DMS53 treated with DMSO at 0.1 percent for 48 hours (cell line): ENCODE results near the gene SLC22A1.

Experiments used
- DNase-seq: peaks from one replicate; lab custom pipeline; 2025; ENCODE audit not compliant: unreplicated experiment; lab: John Stamatoyannopoulos, UW

Gene SLC22A1

GRCh38 chr6:160170018-160170680 lies 48.5 kb downstream of the SLC22A1 start:
- no peak for DNase-seq

- DNase-seq = no peak
Observed at GRCh38 chr6:160172704-160173103, 51.1 kb downstream of the SLC22A1 start.

DNA sequence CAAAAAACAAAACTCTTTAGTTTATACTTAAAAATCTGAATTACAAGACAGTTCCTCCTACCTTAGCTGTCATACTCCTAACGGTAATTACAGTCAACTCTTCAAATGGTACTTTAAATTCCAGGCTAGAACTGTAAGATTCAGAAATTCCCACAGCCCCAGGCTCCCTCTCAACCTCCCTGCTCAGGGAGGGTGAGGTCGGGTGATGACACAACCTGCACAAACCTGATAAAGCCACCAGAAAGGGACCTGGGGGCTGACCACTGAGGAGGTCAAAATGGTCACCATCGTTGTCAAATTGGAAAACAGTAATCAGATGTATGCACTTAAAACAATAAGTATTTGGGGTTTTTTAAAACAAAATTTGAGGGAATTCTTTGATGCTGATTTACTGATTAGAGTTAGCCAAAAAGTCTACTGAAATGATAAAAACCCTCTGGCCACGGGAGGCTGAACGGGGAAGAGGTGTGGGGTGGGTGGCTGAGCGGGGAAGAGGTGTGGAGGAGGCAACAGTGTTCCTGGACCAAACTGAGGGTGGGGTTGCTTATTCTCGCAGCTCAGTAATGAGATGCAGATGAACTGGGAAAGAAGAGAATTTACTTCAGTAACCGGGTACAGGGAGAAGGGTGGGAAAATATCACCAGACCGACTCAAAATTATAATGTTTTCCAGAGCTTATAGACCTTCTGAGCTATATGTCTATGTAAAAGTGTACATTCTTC lies 52.4 kb downstream of the SLC22A1 start:
- DNase-seq = no peak

DNA sequence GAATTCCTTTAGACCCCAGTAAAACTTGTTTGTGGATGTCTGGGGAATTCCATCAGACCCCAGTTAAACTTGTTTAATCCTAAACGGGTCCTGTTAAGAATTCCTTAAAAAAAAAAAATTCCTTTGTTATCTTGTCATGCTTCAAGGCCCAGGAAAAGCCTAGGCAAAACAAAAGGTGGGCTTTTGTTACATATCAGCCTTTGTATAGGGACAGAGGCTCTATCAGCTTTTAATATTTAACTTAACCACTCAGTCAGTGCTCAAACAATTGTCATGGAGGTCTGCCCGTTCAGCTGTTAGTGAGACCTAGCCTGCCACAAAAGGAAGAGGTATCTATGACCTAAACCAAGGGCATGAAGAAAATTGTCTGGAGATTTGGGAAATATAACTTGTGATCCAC lies 53.1 kb downstream of the SLC22A1 start:
- DNase-seq = no peak

- no peak for DNase-seq
Observed at GRCh38 chr6:160177220-160177619, 55.6 kb downstream of the SLC22A1 start.

GRCh38 chr6:160178271-160178670 lies 56.7 kb downstream of the SLC22A1 start:
- DNase-seq = no peak

GRCh38 chr6:160180706-160181105 lies 59.1 kb downstream of the SLC22A1 start:
- DNase-seq = no peak

DNA sequence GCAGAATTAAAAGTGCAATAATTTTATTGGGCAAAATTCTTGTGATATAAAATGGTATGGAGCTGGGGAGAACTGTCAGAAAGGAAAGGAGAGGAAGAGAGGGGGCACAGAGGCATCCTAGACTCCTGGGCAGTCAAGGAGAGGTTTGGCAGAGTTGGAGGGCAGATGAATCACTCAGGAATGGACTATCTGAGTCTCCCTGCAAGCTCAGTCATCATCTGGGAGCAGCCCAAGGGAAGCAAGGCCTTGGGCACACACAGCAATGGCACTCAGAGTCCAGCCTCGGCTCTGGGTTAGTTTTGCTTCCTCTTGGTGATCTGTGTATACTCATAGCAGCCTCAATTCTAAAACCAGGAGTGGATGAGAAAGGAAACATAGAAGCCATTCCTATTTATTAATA lies 67.2 kb downstream of the SLC22A1 start:
- no peak for DNase-seq

DNA sequence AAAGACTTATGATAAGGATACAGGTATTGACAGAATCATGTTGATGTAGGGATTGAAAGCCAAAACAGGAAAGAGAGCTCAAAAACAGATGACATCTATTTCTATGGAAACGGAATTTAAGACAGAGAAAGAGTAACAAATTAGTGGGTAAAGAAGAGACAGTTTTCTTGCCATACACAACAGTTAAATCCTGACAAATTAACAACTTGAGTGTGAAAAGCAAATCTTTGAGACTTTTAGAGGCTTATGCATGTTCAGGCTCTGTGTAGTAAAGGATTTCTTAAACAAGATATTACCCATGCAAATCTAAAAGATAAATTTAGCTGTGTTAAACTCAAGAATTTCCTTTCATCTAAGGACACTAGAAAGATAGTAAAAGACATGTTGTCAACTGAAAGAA lies 68.5 kb downstream of the SLC22A1 start:
- no peak for DNase-seq

GRCh38 chr6:160190973-160191372 lies 69.4 kb downstream of the SLC22A1 start:
- no peak for DNase-seq

DNA sequence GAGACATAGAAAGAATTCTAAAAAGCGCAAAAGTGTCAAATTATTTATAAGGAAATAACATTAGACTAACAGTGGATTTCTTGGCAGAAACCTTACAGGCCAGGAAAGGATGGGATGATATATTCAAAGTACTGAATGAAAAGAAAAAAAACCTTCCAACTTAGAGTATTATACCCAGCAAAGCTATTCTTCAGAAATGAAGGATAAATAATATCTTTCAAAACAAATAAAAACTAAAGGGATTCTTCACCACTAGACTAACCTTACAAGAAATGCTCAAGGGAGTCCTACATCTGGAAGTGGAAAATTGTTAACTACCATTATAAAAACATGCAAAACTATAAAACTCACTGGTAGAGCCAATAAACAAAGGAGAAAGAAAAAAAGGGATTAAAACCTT lies 71.2 kb downstream of the SLC22A1 start:
- no peak for DNase-seq

GRCh38 chr6:160194808-160195207 lies 73.2 kb downstream of the SLC22A1 start:
- no peak for DNase-seq

- no peak for DNase-seq
Observed at GRCh38 chr6:160197662-160198061, 76.0 kb downstream of the SLC22A1 start.

GRCh38 chr6:160198606-160199211 lies 77.1 kb downstream of the SLC22A1 start:
- DNase-seq = peak; percentile 29

GRCh38 chr6:160201061-160201460 lies 79.4 kb downstream of the SLC22A1 start:
- DNase-seq = no peak

DNA sequence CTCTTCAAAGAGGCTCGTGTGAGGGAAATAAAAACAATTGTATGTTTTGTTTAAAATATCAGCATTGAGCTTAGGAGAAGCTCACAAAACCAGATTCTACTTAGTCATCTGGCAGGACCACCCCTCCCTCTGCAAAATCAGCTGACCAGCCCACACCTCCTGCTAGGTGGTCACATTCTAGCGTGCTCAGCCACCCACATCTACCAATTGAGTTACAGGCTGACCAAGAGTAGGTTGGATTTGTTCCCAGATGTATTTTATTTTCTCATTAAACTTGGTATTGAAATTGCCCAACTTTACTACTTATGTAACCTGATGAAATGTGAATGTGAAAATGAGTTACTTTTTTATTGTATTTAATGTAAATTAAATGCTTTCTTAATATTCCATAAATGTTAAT lies 80.8 kb downstream of the SLC22A1 start:
- no peak for DNase-seq

DNA sequence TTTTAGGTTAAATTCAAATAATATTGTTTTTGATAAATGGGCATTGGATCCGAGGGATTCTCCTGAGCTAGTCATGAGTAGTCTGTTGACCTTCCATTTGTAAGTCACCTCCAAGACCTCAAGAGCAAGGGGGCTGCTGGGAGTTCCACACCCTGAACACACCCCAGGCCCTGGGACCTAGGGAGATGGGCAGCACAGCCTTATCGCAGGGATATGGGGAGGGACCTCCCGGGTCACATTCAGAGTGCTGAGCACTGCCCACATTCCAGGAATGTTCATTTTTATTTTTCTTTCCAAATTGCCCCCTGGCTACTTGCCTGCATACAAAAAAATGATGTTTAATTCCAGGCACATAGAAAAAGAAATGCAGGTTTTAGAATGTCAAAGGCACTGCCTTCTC lies 81.5 kb downstream of the SLC22A1 start:
- no peak for DNase-seq

DNA sequence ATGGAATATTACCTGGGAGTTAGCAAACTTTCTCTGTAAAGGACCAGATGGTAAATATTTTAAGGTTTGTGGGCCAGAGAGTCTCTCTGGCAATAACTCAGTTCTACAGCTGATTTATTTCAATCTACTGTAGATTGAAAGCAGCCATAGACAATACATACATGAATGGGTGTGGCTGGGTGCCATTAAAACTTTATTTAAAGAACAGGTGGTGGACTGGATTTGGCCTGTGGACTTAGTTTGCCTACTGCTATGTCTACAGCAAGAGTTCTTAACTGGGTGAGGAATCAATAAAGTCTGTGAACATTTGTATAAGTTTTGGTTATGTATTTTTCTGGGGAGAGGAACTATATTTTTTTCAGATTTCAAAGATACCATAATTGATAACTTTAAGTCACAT lies 81.9 kb downstream of the SLC22A1 start:
- DNase-seq = no peak

GRCh38 chr6:160203953-160204352 lies 82.3 kb downstream of the SLC22A1 start:
- no peak for DNase-seq

GRCh38 chr6:160204710-160205109 lies 83.1 kb downstream of the SLC22A1 start:
- DNase-seq = no peak

DNA sequence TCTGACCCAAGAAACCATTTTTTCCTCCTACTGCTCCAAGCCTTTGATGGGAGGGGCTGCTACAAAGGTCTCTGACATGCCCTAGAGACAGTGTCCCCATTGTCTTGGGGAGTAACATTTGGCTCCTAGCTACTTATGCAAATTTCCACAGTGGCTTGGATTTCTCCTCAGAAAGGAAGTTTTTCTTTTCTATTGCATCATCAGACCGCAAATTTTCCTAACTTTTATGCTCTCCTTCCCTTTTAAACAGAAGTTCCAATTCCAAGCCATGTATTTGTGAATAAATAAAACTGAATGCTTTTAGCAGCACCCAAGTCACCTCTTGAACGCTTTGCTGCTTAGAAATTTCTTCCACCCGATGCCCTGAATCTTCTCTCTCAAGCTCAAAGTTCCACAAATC lies 86.0 kb downstream of the SLC22A1 start:
- no peak for DNase-seq
